GM12878 (cell line): ENCODE measurements around the gene PDZK1IP1. TPM values are rescaled to one million over a fixed set of nuclear protein-coding genes. Genes with fewer than 3 reads are reported as not detected.

Experiments
- ATAC-seq: fragments of 200-7000 bp; cut with Tn5 transposase; 3 replicates; pipeline ENCODE4 v1.9.1; 2020; ENCODE audit warnings: mild to moderate bottlenecking, moderate library complexity
- BruUV-seq: library from RNA; stranded (reverse); fragments of 400-500 nt; replicated peaks from 2 replicates; lab custom pipeline; 2021; lab: Mats Ljungman, UMichigan
- CTCF ChIA-PET: fragments of 300-600 bp; sonication (Branson Sonifier 250); formaldehyde crosslinking; extraction: SDS; loops from one replicate; lab custom pipeline; 2021; ENCODE audit warnings: inconsistent platforms; lab: Yijun Ruan, JAX
- POLR2A ChIA-PET: fragments of 350-600 bp; formaldehyde crosslinking; extraction: SDS; loops from one replicate; lab custom pipeline; 2021; ENCODE audit warnings: inconsistent platforms; lab: Charles Lee
- RAD21 ChIA-PET: fragments of 300-600 bp; sonication (Branson Sonifier 250); formaldehyde crosslinking; loops from one replicate; lab custom pipeline; 2023; ENCODE audit warnings: antibody characterized with exemption; ENCODE audit not compliant: unreplicated experiment; lab: Charles Lee
- SMC1A ChIA-PET: fragments of 300-600 bp; sonication (Branson Sonifier 250); formaldehyde crosslinking; loops from one replicate; lab custom pipeline; 2023; ENCODE audit not compliant: unreplicated experiment, uncharacterized antibody; lab: Charles Lee
- DNase-seq: peaks from one replicate; pipeline ENCODE4 v3.0.0-alpha.2; 2011; ENCODE audit warnings: low read depth, low spot score
- FAIRE-seq: peaks from 3 replicates; lab custom pipeline; 2011; peaks lifted over from hg19 to GRCh38; lab: Jason Lieb, UNC
- H2AFZ ChIP-seq: 2 replicates; pipeline ENCODE4 v1.6.0; 2011; ENCODE audit warnings: low read depth, low read length, control low read depth; ENCODE audit not compliant: control insufficient read depth
- H3K27ac ChIP-seq: 2 replicates; pipeline ENCODE4 v1.5.1; 2011; ENCODE audit warnings: control low read depth; ENCODE audit not compliant: control insufficient read depth, insufficient read depth
- H3K27me3 ChIP-seq, 2 experiments: replicated peaks in 1 of 2; 2 replicates each; pipeline versions ENCODE4 v1.6.0 to v1.6.1; 2011; ENCODE audit warnings: low read length in 1 of 2; ENCODE audit not compliant: control insufficient read depth in 2 of 2, insufficient read depth in 2 of 2
- H3K36me3 ChIP-seq, 2 experiments: 2 replicates each; pipeline ENCODE4 v1.5.1; 2011; ENCODE audit warnings: low read length in 1 of 2; ENCODE audit not compliant: control insufficient read depth in 2 of 2, insufficient read depth in 2 of 2
- H3K4me1 ChIP-seq: 2 replicates; pipeline ENCODE4 v1.6.1; 2011; ENCODE audit warnings: mild to moderate bottlenecking, low read length, moderate library complexity, mixed read lengths; ENCODE audit not compliant: control insufficient read depth, insufficient read depth
- H3K4me2 ChIP-seq: 2 replicates; pipeline ENCODE4 v1.6.0; 2011; ENCODE audit warnings: control low read depth; ENCODE audit not compliant: control insufficient read depth, insufficient read depth
- H3K4me3 ChIP-seq: fragments of 200-600 bp; sonication (generic); 2 replicates; pipeline ENCODE4 v1.5.1; 2016
- H3K79me2 ChIP-seq: 2 replicates; pipeline ENCODE4 v1.6.0; 2011; ENCODE audit warnings: low read length; ENCODE audit not compliant: control insufficient read depth, insufficient read depth
- H3K9ac ChIP-seq: 2 replicates; pipeline ENCODE4 v1.8.0; 2011; ENCODE audit warnings: low read length, control low read depth, mixed read lengths; ENCODE audit not compliant: control insufficient read depth, insufficient read depth
- H3K9me3 ChIP-seq: replicated peaks from 3 replicates; pipeline ENCODE4 v1.5.1; 2011; ENCODE audit warnings: mild to moderate bottlenecking, low read length; ENCODE audit not compliant: control insufficient read depth, insufficient read depth
- H4K20me1 ChIP-seq: 2 replicates; pipeline ENCODE4 v1.6.0; 2011; ENCODE audit not compliant: control insufficient read depth, insufficient read depth
- BCLAF1 ChIP-seq: fragments of 450-650 bp; IDR thresholded peaks from 2 replicates; pipeline ENCODE4 v1.6.1; 2017; ENCODE audit warnings: antibody characterized with exemption, mild to moderate bottlenecking, moderate library complexity
- CREB1 ChIP-seq: IDR thresholded peaks from 2 replicates; pipeline ENCODE4 v1.6.1; 2012; ENCODE audit warnings: low read depth, mild to moderate bottlenecking, inconsistent platforms
- EGR1 ChIP-seq, 2 experiments: IDR thresholded peaks; 1 replicate in 1 of 2; 2 replicates in 1 of 2; pipeline ENCODE4 v1.6.1; 2011 to 2012; ENCODE audit warnings: low read depth in 2 of 2, low read length in 2 of 2, borderline replicate concordance in 1 of 2, mild to moderate bottlenecking in 1 of 2, moderate library complexity in 1 of 2
- HDAC2 ChIP-seq: fragments of 200-600 bp; sonication (generic); IDR thresholded peaks from 2 replicates; pipeline ENCODE4 v1.6.1; 2017
- IKZF1 ChIP-seq: fragments of 450-650 bp; conservative IDR thresholded peaks from 2 replicates; pipeline ENCODE4 v1.6.1; 2017; ENCODE audit warnings: antibody characterized with exemption, mild to moderate bottlenecking
- NFXL1 ChIP-seq: fragments of 450-650 bp; IDR thresholded peaks from 2 replicates; pipeline ENCODE4 v1.6.1; 2017; ENCODE audit warnings: antibody characterized with exemption, mild to moderate bottlenecking, borderline replicate concordance
- TARDBP ChIP-seq: IDR thresholded peaks from 2 replicates; pipeline ENCODE4 v1.6.1; 2016; ENCODE audit warnings: borderline replicate concordance
- USF1 ChIP-seq: IDR thresholded peaks from 2 replicates; pipeline ENCODE4 v1.6.1; 2011; ENCODE audit warnings: borderline replicate concordance, low read depth, mild to moderate bottlenecking, moderate library complexity, mixed read lengths, low read length; ENCODE audit not compliant: insufficient read depth; ENCODE audit errors: extremely low read length
- YBX1 ChIP-seq: fragments of 450-650 bp; IDR thresholded peaks from 2 replicates; pipeline ENCODE4 v1.6.1; 2016; ENCODE audit warnings: antibody characterized with exemption
- ZNF207 ChIP-seq: fragments of 450-650 bp; IDR thresholded peaks from 2 replicates; pipeline ENCODE4 v1.6.1; 2014; ENCODE audit warnings: antibody characterized with exemption, mild to moderate bottlenecking, borderline replicate concordance
- WGBS: methylation state at CpG from one replicate; pipeline ENCODE4 v1.1.6; 2016; ENCODE audit warnings: low lambda C conversion rate; ENCODE audit not compliant: insufficient replicate concordance, insufficient coverage; ENCODE audit errors: missing lambda C conversion rate; 5-methylcytosine and 5-hydroxymethylcytosine counted together
- in situ Hi-C: fragments of 300-500 bp; cut with MboI; formaldehyde crosslinking; loops from 9 replicates; pipeline ENCODE4 v1.14.3; 2018; ENCODE audit warnings: mixed read lengths
- intact Hi-C: fragments of 100-400 bp; cut with micrococcal nuclease; formaldehyde crosslinking; loops from one replicate; pipeline ENCODE4 v1.14.2; 2022; ENCODE audit not compliant: unreplicated experiment
- polyA plus RNA-seq, 11 experiments: library from polyadenylated mRNA; depleted of rRNA in 4 of 11; unstranded in 6 of 11; stranded (reverse) in 5 of 11; fragments of >200 nt; fragmentation: Nextera tagmentation in 4 of 11; fragmentation: Illumina TruSeq in 1 of 11; extraction: Ambion mirVana in 4 of 11; extraction: Trizol in 1 of 11; gene quantifications; 1 replicate in 1 of 11; 2 replicates in 10 of 11; pipeline versions ENCODE4 v1.2.1 to v1.2.3, GENCODE V29; 2011 to 2016; ENCODE audit warnings: inconsistent platforms in 2 of 11, missing spikeins in 2 of 11, low read depth in 1 of 11
- total RNA-seq, 4 experiments: library from RNA; depleted of rRNA in 3 of 4; stranded (reverse); fragments of >200 nt in 3 of 4; fragmentation: Illumina TruSeq in 1 of 4; extraction: Trizol in 1 of 4; gene quantifications; 2 replicates each; pipeline versions ENCODE4 v1.2.1 to v1.2.3, GENCODE V29; 2013 to 2021
- TF ChIP-seq, protein P1 (sequence below): IDR thresholded peaks from 2 replicates; pipeline ENCODE4 v1.6.1; 2012; ENCODE audit warnings: improper control_type of control experiment, low read depth, low read length; ENCODE audit not compliant: insufficient replicate concordance

Gene PDZK1IP1
- total and polyA plus RNA-seq, 10 of the 15 experiments (the other 5 are each of a cell fraction or from before 2014, with no cell fraction given): not detected

DNA sequence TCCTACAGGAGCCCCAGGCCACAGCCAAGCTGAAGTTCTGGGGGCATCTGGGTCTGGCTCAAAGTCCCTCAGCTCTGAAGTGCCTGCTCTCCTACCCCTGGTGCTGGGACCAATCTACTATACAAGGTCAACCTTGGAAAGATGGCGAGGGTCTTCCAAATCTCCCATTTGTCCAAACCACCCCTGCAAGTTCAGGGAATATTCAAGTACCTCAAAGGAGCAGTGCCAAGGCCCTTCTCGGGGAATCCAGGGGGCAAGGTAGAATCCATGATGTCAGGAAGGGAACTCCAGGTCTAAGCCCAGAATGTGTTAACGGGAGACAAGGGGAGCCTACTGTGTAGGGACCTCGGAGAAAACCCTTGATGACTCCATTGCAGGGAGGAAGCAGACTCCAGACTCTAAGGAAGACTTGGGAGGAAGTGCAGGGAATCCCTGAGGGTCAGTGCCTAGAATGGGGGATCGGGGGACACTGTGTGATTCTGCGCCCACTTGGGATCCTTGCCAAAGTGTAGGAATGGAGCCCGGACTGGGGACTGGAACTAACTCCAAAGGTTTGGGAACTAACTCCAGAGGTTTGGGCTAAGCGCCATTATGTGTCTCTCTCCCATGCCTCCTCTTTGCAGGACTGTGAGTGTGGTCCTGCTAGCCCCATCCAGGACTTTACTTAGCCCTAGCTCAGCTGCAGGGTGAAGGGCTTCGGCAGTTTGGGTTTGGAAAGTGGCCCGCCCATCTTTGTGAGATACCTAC lies 33.5 kb upstream of the PDZK1IP1 start:
- H3K36me3 ChIP-seq: no peaks in the 10 kb centered on the region
- no peak overlapping the region for H3K27ac ChIP-seq
- RAD21 ChIA-PET: no interaction called here
- H3K27me3 ChIP-seq: peaks cover 7 to 18% of the 10 kb centered on the region in 2 experiments; a peak in 3 of 4 replicates
- POLR2A ChIA-PET: no interaction called here
- FAIRE-seq (no peak), DNase-seq (no peak), ATAC-seq (no peak)
- in situ Hi-C loops (no loop called here), intact Hi-C loops (no loop called here)
- no peaks in the 10 kb centered on the region for H4K20me1 ChIP-seq
- H3K79me2 ChIP-seq: no peaks in the 10 kb centered on the region
- WGBS: 22% methylated on average over 10 of the region's 10 CpGs
- H3K9ac ChIP-seq: no peak overlapping the region
- H3K9me3 ChIP-seq: no peaks in the 10 kb centered on the region
- BruUV-seq: no TSS peak
- no peak overlapping the region for H3K4me2 ChIP-seq
- SMC1A ChIA-PET: no interaction called here
- CTCF ChIA-PET: no interaction called here
- H3K4me3 ChIP-seq: no peak overlapping the region
- no peaks in the 10 kb centered on the region for H3K4me1 ChIP-seq
- H2AFZ ChIP-seq: no peak overlapping the region
- TF ChIP-seq IKZF1: no peak
- TF ChIP-seq BCLAF1: no peak
- no peak for TF ChIP-seq USF1
- TF ChIP-seq TARDBP: no peak
- TF ChIP-seq ZNF207: no peak
- no peak for TF ChIP-seq EGR1 (IDR thresholded peaks at IDR 0.05; ENCODE audit: borderline replicate concordance in 1 of 2, low read depth in 2 of 2, low read length in 2 of 2)
- no peak for TF ChIP-seq CREB1
- TF ChIP-seq YBX1: no peak
- TF ChIP-seq, protein P1, sequence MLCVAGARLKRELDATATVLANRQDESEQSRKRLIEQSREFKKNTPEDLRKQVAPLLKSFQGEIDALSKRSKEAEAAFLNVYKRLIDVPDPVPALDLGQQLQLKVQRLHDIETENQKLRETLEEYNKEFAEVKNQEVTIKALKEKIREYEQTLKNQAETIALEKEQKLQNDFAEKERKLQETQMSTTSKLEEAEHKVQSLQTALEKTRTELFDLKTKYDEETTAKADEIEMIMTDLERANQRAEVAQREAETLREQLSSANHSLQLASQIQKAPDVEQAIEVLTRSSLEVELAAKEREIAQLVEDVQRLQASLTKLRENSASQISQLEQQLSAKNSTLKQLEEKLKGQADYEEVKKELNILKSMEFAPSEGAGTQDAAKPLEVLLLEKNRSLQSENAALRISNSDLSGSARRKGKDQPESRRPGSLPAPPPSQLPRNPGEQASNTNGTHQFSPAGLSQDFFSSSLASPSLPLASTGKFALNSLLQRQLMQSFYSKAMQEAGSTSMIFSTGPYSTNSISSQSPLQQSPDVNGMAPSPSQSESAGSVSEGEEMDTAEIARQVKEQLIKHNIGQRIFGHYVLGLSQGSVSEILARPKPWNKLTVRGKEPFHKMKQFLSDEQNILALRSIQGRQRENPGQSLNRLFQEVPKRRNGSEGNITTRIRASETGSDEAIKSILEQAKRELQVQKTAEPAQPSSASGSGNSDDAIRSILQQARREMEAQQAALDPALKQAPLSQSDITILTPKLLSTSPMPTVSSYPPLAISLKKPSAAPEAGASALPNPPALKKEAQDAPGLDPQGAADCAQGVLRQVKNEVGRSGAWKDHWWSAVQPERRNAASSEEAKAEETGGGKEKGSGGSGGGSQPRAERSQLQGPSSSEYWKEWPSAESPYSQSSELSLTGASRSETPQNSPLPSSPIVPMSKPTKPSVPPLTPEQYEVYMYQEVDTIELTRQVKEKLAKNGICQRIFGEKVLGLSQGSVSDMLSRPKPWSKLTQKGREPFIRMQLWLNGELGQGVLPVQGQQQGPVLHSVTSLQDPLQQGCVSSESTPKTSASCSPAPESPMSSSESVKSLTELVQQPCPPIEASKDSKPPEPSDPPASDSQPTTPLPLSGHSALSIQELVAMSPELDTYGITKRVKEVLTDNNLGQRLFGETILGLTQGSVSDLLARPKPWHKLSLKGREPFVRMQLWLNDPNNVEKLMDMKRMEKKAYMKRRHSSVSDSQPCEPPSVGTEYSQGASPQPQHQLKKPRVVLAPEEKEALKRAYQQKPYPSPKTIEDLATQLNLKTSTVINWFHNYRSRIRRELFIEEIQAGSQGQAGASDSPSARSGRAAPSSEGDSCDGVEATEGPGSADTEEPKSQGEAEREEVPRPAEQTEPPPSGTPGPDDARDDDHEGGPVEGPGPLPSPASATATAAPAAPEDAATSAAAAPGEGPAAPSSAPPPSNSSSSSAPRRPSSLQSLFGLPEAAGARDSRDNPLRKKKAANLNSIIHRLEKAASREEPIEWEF: no peak
- no peak for TF ChIP-seq HDAC2
- no peak for TF ChIP-seq NFXL1
